SKM-1 treated with dmso at 0.1 percent for 144 hours (cell line): ENCODE results near the gene CNGA4.

Source experiments
- DNase-seq: peaks from one replicate; lab custom pipeline; 2025; ENCODE audit not compliant: unreplicated experiment; lab: John Stamatoyannopoulos, UW

Gene CNGA4, protein sequence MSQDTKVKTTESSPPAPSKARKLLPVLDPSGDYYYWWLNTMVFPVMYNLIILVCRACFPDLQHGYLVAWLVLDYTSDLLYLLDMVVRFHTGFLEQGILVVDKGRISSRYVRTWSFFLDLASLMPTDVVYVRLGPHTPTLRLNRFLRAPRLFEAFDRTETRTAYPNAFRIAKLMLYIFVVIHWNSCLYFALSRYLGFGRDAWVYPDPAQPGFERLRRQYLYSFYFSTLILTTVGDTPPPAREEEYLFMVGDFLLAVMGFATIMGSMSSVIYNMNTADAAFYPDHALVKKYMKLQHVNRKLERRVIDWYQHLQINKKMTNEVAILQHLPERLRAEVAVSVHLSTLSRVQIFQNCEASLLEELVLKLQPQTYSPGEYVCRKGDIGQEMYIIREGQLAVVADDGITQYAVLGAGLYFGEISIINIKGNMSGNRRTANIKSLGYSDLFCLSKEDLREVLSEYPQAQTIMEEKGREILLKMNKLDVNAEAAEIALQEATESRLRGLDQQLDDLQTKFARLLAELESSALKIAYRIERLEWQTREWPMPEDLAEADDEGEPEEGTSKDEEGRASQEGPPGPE

DNA sequence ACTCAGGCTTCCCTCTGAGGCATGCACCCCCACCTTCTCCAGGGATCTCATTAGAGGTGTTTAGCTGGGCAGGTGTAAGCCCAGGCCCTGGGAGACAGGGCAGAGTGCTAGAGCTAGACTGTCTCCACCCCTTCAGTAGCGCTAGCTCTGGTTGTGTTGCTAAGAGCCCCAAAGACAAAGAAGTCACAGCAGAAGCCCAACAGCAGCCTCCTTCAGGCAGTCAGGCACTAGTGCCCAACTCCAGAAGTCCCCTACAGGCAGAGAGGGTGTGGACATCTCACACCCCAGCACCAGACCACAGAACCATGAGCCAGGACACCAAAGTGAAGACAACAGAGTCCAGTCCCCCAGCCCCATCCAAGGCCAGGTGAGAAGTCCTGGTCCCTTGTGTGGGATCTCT is at the start of gene CNGA4:
TSS of gene CNGA4 (plus strand) at position 188 of the 400 bp plus-strand sequence. CDS start at position 306, 118 bp downstream.
- DNase-seq, result no peak

DNA sequence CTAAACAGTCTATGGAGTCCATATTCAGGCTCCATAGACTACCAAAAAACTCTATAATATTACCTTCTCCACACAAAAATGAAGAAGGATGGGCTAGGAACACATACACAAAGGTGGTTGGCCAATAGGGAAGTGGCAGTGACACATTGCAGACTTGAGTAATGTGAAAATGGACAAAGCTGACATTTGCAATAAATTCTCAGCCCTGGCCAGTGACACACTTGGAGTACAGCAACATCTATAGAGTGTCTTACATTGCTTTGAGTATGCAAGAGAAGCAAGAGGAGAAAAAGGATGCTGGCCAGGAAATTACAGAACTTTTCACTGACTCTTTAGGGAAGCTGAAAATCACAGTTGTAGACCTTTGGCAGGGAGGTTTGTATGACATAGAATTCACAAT is 47.1 kb upstream of the CNGA4 start:
- peak; percentile 62 for DNase-seq

DNA sequence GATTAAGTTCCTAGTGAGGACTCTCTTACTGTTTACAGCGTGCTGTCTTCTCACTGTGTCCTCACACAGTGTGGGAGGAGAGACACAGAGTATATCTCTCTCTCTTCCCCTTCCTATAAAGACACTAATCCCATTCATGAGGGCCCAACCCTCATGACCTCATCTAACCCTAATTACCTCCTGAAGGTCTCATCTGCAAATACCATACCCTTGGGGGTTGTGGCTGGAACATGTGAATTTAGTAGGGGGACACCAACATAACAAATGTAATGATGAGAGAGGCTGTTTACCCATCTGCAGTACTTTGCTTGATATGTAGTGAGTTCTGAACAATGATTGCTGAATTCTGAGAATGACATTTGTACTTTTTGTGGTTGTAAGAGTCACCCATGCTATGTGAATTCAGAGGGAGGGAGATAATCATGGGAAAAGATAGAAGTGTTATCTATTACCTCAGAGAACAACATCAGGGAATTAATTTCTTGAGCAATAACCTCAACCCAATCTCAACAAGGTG is 44.8 kb upstream of the CNGA4 start:
- DNase-seq, result no peak

DNA sequence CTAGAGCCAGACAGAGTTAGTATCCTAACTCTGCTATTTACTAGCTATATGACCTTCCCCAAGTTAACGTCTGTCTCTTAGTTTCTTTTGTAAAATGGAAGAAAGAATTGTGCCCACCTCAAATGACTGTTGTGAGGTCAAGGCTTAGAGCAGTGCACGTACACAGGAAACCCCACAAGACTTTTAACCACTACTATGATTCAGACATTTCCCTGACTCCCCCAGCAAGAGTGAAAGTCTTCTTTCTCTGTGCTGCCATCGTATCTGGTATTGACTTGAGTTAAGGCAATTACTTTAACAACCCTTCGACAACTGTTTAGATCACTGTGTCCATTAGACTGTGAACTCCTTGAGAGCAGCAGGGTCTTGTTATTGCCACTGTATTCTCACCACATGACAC is 42.5 kb upstream of the CNGA4 start:
- DNase-seq, result no peak

DNA sequence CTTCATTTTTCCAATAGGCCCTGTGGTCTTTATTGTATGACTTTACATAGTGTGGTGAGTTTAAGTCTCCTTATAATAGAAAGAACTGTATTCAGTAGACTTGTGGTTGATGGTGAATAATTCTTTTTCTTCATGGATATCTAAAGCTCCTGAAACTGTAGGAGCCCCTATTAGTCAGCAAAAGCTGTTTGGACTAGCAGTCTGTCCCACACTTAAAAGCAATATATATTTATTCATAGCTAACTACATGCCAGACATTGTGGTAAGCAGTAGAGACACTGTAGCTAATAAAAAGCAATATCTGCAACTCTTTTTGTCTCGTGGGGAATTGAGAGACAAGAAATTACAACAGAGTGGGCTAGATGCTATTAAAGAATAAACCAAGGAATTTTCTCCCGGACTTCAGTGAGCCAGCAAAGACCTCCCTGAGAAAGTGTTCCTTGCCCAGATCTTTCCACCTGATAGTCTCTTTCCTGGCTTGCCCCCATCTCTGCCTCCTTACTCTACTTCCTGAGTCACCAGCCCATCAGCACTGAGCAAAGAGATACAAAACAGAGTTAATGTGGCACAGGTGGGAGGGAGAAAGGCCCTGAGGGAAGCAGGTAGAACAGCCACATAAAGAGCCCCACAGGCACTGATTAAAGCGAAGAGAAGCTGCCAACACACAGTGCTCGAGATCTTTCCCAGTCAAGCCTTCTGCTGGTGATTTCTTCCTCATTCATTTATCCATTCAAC is 41.3 kb upstream of the CNGA4 start:
- DNase-seq, result no peak

DNA sequence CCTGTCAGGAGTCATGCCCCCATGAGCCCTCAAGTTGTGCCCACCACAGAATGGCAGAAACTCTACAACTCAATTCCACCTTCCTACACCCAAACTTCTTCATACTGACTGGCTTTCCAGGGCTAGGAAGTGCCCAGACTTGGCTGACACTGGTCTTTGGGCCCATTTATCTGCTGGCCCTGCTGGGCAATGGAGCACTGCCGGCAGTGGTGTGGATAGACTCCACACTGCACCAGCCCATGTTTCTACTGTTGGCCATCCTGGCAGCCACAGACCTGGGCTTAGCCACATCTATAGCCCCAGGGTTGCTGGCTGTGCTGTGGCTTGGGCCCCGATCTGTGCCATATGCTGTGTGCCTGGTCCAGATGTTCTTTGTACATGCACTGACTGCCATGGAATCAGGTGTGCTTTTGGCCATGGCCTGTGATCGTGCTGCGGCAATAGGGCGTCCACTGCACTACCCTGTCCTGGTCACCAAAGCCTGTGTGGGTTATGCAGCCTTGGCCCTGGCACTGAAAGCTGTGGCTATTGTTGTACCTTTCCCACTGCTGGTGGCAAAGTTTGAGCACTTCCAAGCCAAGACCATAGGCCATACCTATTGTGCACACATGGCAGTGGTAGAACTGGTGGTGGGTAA is 39.6 kb upstream of the CNGA4 start, which contains the start of gene OR52W1:
TSS of gene OR52W1 (plus strand) at position 51 of the 637 bp plus-strand sequence. CDS start at position 51, 0 bp downstream.
- no peak for DNase-seq

DNA sequence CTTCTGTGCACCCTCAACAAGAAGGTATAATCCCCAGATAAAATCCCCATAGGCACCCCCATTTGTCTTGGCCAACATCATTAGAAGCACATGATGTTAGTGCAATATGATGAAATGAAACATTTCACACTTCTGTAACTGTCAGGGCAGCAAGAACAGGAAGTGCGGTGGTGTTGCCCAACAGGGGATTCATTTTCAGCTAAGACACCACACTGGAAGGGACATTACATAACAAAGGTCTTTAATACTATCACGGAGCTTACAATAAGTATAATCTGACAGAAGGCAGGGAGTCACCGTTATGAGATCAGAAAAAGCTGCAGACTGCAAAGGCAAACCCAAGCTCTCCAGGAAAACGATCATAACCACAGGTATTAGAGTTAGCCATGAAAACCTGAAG is 37.9 kb upstream of the CNGA4 start:
- peak; percentile 98 for DNase-seq

DNA sequence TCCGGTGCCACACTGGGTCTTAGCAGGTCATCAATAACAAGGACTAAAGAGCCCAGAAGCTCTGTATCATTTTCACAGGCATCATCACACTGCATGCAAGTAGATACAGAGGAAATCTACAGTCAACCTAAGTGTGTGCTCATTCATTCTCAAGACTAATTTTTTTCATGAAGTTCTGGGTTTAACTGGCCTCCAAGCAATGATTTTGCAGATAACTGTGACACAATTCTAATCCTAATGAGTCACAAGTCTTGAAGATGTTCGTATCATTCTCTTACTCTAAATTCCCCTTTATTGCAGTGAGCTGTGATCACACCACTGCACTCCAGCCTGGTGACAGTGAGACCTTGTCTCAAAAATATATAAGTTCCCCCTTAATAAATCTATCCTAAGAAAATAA is 37.4 kb upstream of the CNGA4 start:
- DNase-seq, result peak; percentile 47

DNA sequence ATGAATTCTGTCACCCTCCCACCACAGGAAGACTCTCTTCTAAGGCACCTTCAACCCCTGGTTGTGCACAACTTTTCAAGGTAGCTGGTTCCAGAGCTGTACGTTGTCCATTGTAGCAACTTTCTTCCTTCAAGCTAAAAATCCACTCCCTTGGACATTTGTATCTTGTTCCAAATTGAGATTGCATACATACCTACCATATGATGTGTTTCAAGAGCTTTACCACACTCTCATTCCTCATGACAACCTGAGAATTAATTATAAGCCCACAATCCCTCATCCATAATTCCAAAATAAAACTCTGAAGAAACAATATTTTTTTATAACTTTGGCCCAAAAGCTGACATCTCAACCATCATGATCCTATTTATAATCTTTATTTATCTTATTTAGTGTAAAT is 36.8 kb upstream of the CNGA4 start:
- DNase-seq, result no peak

DNA sequence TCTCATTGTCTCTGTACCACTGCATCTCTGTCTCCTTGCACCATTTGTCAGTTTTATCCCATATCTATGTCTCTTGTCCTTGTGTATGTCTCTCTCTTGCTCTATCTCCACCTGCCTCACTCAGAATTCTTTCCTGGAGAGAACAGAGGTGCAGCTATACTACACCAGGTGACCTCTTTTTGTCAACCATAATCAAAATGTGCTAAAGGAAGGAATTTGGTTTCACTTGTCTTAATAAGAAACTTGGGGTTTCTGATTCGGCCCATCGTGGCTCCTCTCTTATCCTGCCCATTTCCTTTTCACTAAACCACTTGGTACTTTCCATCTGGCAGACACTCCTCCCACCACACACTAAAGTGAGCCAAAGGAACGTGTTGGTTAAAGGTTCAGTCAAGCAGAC is 35.6 kb upstream of the CNGA4 start:
- no peak for DNase-seq

DNA sequence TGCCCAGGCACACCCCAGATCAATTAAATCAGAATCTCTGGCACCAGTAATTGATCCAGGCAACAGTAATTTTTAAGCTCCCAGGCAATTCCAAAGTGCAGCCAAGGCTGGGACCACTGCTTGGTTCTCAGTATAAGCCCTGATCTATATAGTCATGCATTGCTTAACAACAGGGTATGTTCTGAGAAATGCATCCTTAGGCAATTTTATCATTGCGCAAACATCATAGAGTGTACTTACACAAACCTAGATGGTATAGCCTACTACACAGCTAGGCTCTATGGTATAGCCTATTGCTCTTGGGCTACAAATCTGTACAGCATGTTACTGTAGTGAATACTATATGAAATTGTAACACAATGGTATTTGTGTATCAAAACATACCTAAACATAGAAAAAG is 34.2 kb upstream of the CNGA4 start:
- DNase-seq, result peak; percentile 77

DNA sequence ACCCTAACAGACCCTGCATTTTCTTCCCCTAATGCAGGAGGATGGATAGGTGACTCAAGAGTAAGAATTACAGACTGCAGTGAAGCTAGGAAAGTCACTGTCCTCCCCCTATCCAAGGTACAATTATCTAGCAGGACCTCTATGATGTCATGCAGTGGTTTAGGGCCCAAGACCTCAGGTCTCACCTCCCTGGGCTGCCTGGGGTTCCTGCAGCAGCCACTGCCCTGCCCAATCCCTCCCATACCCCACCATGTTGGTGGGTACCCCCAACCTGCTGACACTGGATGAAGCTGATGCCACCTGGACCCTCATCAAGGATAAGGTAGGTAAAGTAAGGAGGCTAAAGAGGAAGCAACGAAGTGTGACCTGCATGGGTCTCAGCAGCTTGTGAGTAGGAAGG is 33.5 kb upstream of the CNGA4 start, which contains the start of gene C11orf42:
TSS of gene C11orf42 (plus strand) at position 192 of the 400 bp plus-strand sequence. CDS start at position 251, 59 bp downstream.
- DNase-seq, result no peak

DNA sequence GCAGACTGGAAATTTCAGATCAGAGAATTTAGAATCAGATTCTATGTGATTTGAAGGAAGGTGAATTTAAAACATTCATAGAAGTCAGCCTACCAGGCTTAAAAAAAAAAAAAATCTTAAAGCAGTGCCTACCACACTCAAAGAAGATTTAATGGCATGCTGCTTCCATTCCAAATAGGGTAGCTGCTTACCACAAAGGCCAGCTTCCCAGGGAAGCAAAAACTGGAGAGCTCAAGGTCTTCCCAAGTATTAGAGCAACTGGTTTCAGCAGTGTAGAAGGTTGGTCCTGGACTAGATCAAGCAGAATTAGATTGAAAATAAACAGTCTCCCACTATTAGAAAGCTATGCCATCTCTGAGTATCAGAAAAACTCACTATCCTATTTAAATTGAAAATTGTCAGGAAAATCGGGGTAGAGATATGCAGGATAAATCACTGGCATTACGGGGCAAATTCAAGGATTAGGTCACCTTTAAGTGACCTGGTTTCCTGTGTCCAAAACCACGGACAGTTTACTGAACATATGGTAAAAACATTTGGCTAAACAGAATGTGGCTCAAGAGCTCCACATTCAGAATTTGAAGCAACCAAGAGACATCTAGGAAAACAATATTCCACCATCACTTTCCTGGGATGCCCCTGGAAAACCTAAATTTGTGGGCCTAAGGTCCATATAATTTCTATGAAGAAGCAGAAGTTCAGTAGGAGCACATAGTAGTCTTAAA is 32.3 kb upstream of the CNGA4 start:
- DNase-seq, result no peak

DNA sequence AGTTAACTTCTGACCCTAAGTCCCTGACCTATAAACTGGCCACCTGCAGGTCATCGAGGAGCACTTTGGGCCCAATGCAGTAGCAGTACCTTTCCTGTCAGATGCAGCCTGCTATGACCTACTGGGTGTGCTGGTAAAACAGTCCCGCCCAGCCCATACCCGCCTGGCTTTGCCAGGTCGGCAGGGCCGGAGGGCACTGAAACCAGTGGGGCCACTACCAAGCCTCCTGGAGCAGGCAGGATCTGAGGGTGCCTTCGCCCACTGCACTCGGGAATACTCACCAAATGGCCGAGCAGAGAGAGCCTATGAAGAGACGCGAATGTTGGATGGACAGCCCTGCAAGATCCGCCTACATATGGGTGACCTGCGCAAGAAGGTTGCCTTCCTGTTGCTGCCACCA is 29.1 kb upstream of the CNGA4 start:
- DNase-seq, result no peak

DNA sequence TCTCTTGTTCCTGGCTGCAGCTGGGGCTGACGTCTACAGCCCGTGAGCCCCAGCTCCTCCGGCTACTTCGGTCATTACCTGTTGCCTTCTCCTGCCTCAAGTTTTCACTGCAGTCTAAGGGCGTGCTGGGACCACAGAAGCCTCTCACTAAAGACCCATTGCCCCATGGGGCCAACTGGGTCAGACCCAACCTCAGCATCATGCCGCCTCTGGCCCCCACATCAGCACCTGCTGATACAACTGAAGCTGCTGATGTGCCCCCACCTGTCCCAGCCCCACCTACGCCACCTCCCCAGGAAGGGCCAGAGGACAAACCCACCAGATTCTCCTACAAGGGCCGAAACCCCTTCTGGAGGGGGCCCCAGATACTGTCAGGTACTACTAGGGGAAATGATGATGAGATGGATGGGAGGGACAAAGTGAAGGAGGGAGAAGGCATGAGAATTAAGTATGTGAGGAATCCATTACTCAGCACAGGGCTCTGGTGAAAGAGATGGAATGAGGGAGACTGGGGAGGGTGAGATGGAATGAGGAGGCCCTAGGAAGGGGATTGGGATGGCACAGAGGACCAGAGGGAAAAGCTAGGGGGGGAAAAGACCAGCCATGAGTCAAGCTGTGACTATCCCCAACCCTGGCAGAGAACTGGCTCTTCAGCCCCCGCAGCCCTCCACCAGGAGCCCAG is 28.5 kb upstream of the CNGA4 start:
- DNase-seq, result no peak

DNA sequence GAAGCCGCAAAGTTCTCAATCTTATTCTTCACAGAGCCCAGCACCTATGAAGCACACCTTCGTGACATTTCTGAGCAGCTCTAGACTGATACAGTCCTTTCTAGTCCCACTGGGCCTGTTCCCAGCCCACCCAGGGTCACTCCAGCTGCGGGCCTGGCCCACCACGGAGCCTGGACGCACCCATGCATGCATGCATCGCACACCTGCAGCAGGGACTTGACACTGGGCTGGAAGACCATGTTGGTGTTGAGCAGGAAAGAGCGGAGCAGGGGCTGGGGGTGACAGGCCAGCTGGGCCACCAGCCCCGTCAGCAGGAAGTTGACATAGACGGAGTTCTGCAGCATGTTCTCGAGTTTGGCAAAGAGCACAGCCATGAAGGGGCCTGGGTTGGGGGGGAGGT is 24.4 kb upstream of the CNGA4 start:
- DNase-seq, result no peak

DNA sequence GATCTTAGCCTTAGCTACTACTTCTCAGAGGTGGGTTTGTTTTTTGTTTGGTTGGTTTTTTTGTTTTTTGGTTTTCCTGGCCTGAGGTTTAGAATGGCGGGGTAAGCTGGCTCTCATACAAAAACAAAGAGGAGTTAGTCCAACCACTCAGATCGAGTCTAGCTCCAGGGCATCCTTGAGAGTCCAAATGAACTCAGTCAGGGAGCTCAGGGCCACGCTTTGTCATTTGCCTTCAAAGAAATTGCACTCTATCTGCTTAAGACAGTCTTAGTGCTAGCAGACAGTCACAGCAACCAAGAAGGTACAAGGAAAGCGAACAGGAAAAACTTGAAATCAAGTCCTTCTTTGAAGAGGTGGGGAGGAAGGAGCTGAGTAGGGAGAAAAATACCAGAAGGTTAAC is 22.4 kb upstream of the CNGA4 start:
- DNase-seq, result no peak

DNA sequence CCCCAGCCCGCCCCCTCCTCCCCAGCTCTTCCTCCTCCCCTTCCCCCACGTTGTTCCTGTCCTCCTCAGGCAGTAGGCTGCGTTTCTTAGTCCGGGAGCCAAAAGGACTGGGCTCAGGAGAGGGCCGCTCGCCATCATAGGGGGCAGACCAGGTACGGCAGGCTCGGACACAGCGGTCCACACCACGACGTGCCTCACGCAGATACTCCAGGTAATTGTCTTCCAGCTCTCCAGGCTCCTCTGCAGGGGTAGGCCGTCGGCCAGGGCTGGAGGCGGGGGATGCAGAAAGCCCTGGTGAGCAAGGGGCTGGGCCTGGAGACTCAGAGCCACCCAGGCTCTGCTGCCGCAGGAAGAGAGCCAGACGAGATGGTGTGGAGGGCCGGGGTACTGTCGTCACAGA is 21.2 kb upstream of the CNGA4 start:
- DNase-seq, result no peak

DNA sequence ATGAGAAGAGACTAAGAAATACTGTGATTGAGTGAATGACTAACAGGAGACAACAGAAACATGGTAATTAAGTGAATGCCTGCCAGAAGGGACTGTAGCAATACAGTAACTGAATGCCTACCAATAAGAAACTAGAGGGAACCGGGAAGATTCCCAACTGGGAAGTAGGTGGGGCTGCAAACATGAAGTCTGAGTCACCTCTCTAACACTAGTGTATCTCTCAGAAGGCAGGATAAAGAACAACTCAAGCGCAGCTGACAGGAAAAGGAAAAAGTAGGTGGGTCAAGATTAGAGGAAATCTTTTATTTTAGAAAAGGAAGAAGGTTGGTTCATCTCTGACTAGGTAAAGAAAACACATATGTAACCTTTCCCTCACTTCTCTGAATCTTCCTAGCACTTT is 19.5 kb upstream of the CNGA4 start:
- no peak for DNase-seq

DNA sequence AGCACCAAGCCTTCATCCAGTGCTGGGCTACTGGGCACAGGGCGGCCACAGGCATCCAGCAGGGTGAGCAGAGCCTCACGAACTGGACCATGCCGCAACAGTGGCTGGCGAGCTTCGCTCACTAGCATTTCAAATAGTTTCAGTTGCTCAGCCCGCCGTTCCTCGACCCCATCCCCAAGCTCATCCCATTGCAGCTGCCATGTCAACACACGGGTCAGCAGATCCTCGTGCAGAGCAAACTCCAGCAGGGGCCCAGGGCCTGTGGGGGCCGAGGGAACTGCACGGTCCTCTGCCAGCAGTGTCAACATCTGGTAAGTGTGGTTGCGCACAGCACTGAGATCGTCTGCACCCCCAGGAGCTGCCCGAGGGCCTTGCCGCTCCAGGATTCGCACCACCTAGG is 15.0 kb upstream of the CNGA4 start:
- DNase-seq, result no peak
